ENCODE data around the gene ZNF559. TPM values are rescaled to one million over a fixed set of nuclear protein-coding genes. Genes with fewer than 3 reads are reported as not detected.

Gene ZNF559
- total RNA-seq, 2 experiments from 2014 or later = 12.9 to 15.8 TPM

GRCh38 chr19:9306443-9306842, 17.5 kb upstream of the ZNF559 start:
- peaks cover 17% of the 10 kb centered on the region for H3K4me1 Mint-ChIP-seq (ENCODE audit: low read depth)
- H3K27me3 Mint-ChIP-seq = no peaks in the 10 kb centered on the region
- ATAC-seq (no peak), DNase-seq (no peak)
- intact Hi-C loops (cut with micrococcal nuclease) = no loop called here
- CTCF ChIA-PET = interaction anchor here (1.8 kb wide), 1 partner anchor 101 kb away, joined by 4 read pairs; no protein-coding TSS in a partner anchor
- peaks cover 48% of the 10 kb centered on the region for H3K36me3 Mint-ChIP-seq (ENCODE audit: low read depth)
- no peak overlapping the region for H3K4me3 Mint-ChIP-seq
- H3K27ac Mint-ChIP-seq = no peak overlapping the region
- TF ChIP-seq, protein P1, sequence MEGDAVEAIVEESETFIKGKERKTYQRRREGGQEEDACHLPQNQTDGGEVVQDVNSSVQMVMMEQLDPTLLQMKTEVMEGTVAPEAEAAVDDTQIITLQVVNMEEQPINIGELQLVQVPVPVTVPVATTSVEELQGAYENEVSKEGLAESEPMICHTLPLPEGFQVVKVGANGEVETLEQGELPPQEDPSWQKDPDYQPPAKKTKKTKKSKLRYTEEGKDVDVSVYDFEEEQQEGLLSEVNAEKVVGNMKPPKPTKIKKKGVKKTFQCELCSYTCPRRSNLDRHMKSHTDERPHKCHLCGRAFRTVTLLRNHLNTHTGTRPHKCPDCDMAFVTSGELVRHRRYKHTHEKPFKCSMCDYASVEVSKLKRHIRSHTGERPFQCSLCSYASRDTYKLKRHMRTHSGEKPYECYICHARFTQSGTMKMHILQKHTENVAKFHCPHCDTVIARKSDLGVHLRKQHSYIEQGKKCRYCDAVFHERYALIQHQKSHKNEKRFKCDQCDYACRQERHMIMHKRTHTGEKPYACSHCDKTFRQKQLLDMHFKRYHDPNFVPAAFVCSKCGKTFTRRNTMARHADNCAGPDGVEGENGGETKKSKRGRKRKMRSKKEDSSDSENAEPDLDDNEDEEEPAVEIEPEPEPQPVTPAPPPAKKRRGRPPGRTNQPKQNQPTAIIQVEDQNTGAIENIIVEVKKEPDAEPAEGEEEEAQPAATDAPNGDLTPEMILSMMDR (IDR thresholded peaks at IDR 0.05) = no peak
- POLR2A ChIA-PET = interaction anchor here (1.0 kb wide), 1 partner anchor 129 kb away, joined by 3 read pairs; the partner anchor contains the start of gene ZNF266
- H3K9me3 Mint-ChIP-seq = peaks cover 21% of the 10 kb centered on the region

DNA sequence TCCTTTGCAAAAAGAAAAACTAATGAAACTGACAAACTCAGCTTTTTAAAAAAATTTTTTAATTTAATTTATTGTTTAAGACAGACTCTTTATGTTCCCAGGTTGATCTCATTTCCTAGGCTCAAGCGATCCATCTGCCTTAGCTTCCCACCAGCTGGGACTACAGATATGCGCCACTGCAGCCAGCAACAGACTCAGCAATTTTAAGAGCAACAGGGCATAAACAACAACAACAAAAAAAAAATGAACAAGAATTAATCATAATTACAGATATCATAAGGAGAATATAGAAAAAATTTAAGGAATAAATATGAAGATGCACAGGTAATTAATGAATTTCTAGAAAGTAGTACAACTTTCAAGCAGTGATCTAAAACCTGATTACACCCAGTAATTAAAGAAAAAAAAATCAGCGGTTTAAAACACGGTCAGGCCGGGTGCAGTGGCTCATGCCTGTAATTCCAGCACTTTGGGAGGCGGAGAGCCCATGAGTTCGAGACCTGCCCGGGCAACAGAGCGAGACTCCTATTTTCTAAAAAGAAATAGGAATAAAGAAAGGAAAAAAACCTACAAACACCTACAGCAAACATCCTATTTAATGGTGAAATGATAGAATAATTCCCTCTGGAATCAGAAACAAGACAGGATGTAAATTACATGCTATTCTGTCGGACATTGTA, 15.7 kb upstream of the ZNF559 start:
- Mint-ChIP-seq H3K36me3 (ENCODE audit: low read depth) (peaks cover 31% of the 10 kb centered on the region), H3K27ac (peak overlapping the region; percentile 83), H3K27me3 (no peaks in the 10 kb centered on the region), H3K9me3 (peaks cover 15% of the 10 kb centered on the region), H3K4me1 (ENCODE audit: low read depth) (peaks cover 17% of the 10 kb centered on the region), H3K4me3 (peak overlapping the region; percentile 78)
- POLR2A ChIA-PET = interaction anchor here (0.7 to 0.9 kb wide), 2 partner anchors 15 to 182 kb away, joined by 3 read pairs; partner anchors contain the start of gene ZNF559
- ATAC-seq (no peak), DNase-seq (no peak)
- CTCF ChIA-PET = interaction anchor here (1.8 kb wide), 1 partner anchor 103 kb away, joined by 4 read pairs; no protein-coding TSS in a partner anchor
- TF ChIP-seq, protein P1 (IDR thresholded peaks at IDR 0.05) = no peak
- intact Hi-C loops (cut with micrococcal nuclease) = no loop called here

DNA sequence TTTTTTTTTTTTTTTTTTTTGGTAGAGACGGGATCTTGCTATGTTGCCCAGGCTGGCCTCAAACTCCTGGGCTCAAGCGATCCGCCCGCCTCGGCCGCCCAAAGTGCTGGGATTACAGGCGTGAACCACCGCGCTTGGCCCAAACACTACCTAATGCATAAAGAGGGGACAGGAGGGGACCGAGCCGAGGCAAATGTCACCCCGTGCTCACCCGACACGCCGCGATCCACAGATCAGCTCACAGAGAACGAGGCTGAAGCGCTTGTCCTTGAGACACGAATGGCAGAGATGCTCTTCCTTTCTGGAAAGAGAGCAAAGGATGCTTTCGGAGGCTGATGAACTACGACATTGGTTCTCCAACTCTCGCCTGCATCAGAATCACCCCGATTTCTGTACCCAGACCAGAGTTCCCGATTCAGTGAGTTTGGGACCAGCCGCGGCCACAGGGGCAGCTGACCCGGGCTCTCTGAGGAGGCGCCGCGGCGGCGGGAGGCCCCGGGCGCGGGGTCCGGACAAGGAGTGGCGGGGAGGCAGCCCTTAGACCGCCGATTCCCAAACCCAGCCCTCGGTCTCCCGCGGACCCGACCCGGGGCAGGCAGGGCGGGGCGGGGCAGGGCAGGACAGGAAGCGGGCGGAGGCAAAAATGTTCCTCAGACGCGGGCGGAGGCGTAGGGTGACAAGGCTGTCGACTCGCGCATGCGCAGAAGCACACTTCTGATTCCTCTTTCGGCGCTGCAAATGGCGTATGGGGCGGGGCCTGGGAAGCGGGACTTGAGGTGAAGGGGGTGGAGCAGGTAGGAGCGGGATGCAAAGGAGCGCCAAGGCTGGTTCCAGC, 14.6 kb upstream of the ZNF559 start, which contains the start of gene ZNF699:
Gene ZNF699 (minus strand): TSS at position 700 of the 835 bp plus-strand sequence. CDS start 4,719 bp downstream, outside the sequence.
- Mint-ChIP-seq H3K27ac (peak within 1 kb of the TSS; percentile 96), H3K36me3 (ENCODE audit: low read depth) (peaks cover 22% of the 10 kb centered on the region), H3K27me3 (no peaks in the 10 kb centered on the region), H3K4me3 (peak within 1 kb of the TSS; percentile 78), H3K9me3 (peaks cover 18% of the 10 kb centered on the region), H3K4me1 (ENCODE audit: low read depth) (peaks cover 17% of the 10 kb centered on the region)
- intact Hi-C loops (cut with micrococcal nuclease) = no loop called here
- TF ChIP-seq, protein P1 (IDR thresholded peaks at IDR 0.05) = no peak
- ATAC-seq = peak; percentile 94
- ChIA-PET POLR2A (interaction anchor here (0.7 to 1.3 kb wide), 4 partner anchors 14 to 181 kb away, joined by 3 read pairs; partner anchors contain the start of gene ZNF559), CTCF (interaction anchor here (1.7 to 3.2 kb wide), 3 partner anchors 14 to 126 kb away, joined by 5 to 14 read pairs (median 8); partner anchors contain the start of genes ZNF266 and ZNF559)
- DNase-seq = peak; percentile 99

GRCh38 chr19:9309974-9310446, 14.0 kb upstream of the ZNF559 start:
- H3K27ac Mint-ChIP-seq = peak overlapping the region; percentile 96
- DNase-seq (no peak), ATAC-seq (peak; percentile 79)
- ChIA-PET POLR2A (interaction anchor here (0.8 to 1.3 kb wide), 3 partner anchors 15 to 169 kb away, joined by 3 read pairs; no protein-coding TSS in a partner anchor), CTCF (interaction anchor here (0.5 to 3.2 kb wide), 4 partner anchors 13 to 125 kb away, joined by 3 to 14 read pairs (median 6); partner anchors contain the start of genes ZNF266 and ZNF559)
- H3K4me1 Mint-ChIP-seq (ENCODE audit: low read depth) = peaks cover 17% of the 10 kb centered on the region
- TF ChIP-seq, protein P1 (IDR thresholded peaks at IDR 0.05) = no peak
- H3K4me3 Mint-ChIP-seq = peak overlapping the region; percentile 78
- peaks cover 18% of the 10 kb centered on the region for H3K9me3 Mint-ChIP-seq
- H3K27me3 Mint-ChIP-seq = no peaks in the 10 kb centered on the region
- intact Hi-C loops (cut with micrococcal nuclease) = loop anchor here (10.0 kb wide), 1 partner anchor 125 kb away; the partner anchor contains the start of gene ZNF266
- peaks cover 16% of the 10 kb centered on the region for H3K36me3 Mint-ChIP-seq (ENCODE audit: low read depth)

All from activated CD8-positive, alpha-beta T cell treated with anti-CD3 and anti-CD28 coated beads for 36 hours (primary cell).